A673 (cell line): ENCODE results near the gene KLF3.

Source experiments
- EZH2 ChIP-seq: fragments of 200-600 bp; sonication (generic); IDR thresholded peaks from 2 replicates; pipeline ENCODE4 v1.6.1; 2017; ENCODE audit warnings: borderline replicate concordance, low read depth, mild to moderate bottlenecking, mixed read lengths, antibody characterized with exemption, low read length; ENCODE audit not compliant: poor library complexity, severe bottlenecking
- TF ChIP-seq, protein P1 (sequence below): fragments of 300-800, 200-600 bp; sonication (generic); conservative IDR thresholded peaks from 2 replicates; pipeline ENCODE4 v1.5.1; 2017; ENCODE audit warnings: low read depth, mild to moderate bottlenecking, antibody characterized with exemption, low read length, moderate library complexity, mixed read lengths

- TF ChIP-seq, protein P1, sequence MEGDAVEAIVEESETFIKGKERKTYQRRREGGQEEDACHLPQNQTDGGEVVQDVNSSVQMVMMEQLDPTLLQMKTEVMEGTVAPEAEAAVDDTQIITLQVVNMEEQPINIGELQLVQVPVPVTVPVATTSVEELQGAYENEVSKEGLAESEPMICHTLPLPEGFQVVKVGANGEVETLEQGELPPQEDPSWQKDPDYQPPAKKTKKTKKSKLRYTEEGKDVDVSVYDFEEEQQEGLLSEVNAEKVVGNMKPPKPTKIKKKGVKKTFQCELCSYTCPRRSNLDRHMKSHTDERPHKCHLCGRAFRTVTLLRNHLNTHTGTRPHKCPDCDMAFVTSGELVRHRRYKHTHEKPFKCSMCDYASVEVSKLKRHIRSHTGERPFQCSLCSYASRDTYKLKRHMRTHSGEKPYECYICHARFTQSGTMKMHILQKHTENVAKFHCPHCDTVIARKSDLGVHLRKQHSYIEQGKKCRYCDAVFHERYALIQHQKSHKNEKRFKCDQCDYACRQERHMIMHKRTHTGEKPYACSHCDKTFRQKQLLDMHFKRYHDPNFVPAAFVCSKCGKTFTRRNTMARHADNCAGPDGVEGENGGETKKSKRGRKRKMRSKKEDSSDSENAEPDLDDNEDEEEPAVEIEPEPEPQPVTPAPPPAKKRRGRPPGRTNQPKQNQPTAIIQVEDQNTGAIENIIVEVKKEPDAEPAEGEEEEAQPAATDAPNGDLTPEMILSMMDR: no peak
- TF ChIP-seq EZH2: no peak
Observed at GRCh38 chr4:38650133-38650532, 13.9 kb upstream of the KLF3 start.
